ENCODE results near the gene SLC37A1. TPM values are rescaled to one million over a fixed set of nuclear protein-coding genes. Genes with fewer than 3 reads are reported as not detected.

Gene SLC37A1
- total RNA-seq, 4 donors from 2014 or later: 66.0 to 249 (median 195) TPM

GRCh38 chr21:42489991-42490390 lies 23.7 kb upstream of the SLC37A1 start:
- H3K9me3 ChIP-seq: no peaks in the 10 kb centered on the region
- no peak overlapping the region for H3K4me3 ChIP-seq
- H3K36me3 ChIP-seq: no peaks in the 10 kb centered on the region
- TF ChIP-seq CTCF (IDR thresholded peaks at IDR 0.05) (no peak), POLR2A (IDR thresholded peaks at IDR 0.05) (no peak)
- H3K27ac ChIP-seq: peak overlapping the region in 2 of 4 donors; percentile 57 to 81
- peak in 1 of 3 donors; percentile 40 for DNase-seq
- H3K27me3 ChIP-seq: no peaks in the 10 kb centered on the region
- H3K4me1 ChIP-seq: peaks cover 0 to 7% (median 0%) of the 10 kb centered on the region in 4 donors

GRCh38 chr21:42490720-42491119 lies 22.9 kb upstream of the SLC37A1 start:
- Histone ChIP-seq H3K4me3 (no peak overlapping the region), H3K9me3 (no peaks in the 10 kb centered on the region), H3K27me3 (no peaks in the 10 kb centered on the region), H3K27ac (peak overlapping the region in 3 of 4 donors; percentile 23 to 81 (median 78)), H3K4me1 (peaks cover 0 to 7% (median 0%) of the 10 kb centered on the region in 4 donors), H3K36me3 (no peaks in the 10 kb centered on the region)
- TF ChIP-seq CTCF (IDR thresholded peaks at IDR 0.05) (no peak), POLR2A (IDR thresholded peaks at IDR 0.05) (no peak)
- peak in 2 of 3 donors; percentile 64 to 82 for DNase-seq

DNA sequence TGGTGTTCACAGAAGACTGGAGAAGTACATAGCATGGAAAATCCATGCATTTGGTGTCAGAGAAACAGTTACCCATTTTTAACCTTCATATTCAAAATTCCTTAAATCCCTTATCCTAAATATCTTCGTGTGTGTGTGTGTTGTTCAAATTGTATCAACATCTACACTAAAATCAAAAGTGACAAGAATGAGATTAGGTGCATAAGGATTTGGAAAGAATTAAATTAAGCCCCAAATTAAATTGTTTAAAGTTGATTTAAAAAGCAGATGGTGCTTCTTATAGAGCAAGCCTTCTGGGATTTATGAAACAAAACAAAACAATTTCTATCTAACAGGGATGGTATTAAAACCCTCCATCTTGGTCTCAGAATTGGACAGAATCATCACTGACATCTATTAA lies 22.3 kb upstream of the SLC37A1 start:
- no peak for TF ChIP-seq POLR2A (IDR thresholded peaks at IDR 0.05)
- no peak for TF ChIP-seq CTCF (IDR thresholded peaks at IDR 0.05)
- Histone ChIP-seq H3K27me3 (no peaks in the 10 kb centered on the region), H3K27ac (peak overlapping the region in 3 of 4 donors; percentile 23 to 81 (median 78)), H3K9me3 (no peaks in the 10 kb centered on the region), H3K4me3 (no peak overlapping the region), H3K36me3 (no peaks in the 10 kb centered on the region), H3K4me1 (peaks cover 0 to 7% (median 0%) of the 10 kb centered on the region in 4 donors)
- DNase-seq: no peak

- H3K36me3 ChIP-seq: no peaks in the 10 kb centered on the region
- no peaks in the 10 kb centered on the region for H3K27me3 ChIP-seq
- TF ChIP-seq POLR2A (IDR thresholded peaks at IDR 0.05) (no peak), CTCF (IDR thresholded peaks at IDR 0.05) (no peak)
- peaks cover 0 to 13% (median 0%) of the 10 kb centered on the region in 4 donors for H3K4me1 ChIP-seq
- peak overlapping the region in 2 of 4 donors; percentile 79 to 82 for H3K27ac ChIP-seq
- no peak for DNase-seq
- no peaks in the 10 kb centered on the region for H3K9me3 ChIP-seq
- H3K4me3 ChIP-seq: no peak overlapping the region
Measured at GRCh38 chr21:42492201-42492600, 21.5 kb upstream of the SLC37A1 start.

DNA sequence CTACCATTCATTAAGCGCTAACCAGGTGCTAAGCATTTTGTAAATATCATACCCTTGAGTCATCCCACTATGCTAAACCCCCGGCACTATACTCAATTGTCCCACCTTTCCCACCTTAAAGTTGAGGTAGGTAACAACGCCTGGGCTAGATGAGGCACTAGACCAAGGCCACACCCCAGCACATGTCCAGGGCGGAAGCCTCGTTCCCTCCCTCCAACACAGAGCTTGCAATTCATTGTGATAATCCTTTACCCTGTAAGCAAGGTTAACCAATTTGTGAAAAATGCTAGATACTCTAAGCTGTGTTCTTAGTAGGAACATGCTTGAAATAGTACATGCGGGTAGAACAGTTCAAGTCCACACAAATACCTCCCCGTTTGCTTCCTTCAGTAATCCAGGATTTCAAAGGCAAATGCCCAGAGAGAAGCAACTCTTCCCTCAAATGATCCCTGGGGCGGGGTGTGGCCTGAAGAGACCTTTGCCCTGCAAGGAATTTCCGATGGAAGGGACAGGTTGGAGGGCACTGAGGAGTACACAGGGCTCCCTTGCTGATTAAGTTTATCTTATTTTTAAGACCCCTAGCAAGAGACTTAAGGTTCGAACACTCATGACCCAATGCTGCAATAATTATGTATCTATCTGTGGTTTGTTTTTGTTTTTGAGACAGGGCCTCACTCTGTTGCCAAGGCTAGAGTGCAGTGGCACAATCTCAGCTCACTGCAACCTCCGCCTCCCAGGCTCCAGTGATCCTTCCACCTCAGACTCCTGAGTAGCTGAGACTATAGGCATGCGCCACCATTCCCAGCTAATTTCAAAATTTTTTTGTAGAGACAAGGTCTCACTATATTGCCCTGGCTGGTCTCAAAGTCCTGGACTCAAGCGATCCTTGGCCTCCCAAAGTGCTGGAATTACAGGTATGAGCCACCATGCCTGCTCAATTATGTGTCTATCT lies 20.3 kb upstream of the SLC37A1 start:
- Histone ChIP-seq H3K27ac (peak overlapping the region in 3 of 4 donors; percentile 45 to 82 (median 79)), H3K9me3 (no peaks in the 10 kb centered on the region), H3K4me1 (peaks cover 0 to 13% (median 0%) of the 10 kb centered on the region in 4 donors), H3K36me3 (no peaks in the 10 kb centered on the region), H3K4me3 (no peak overlapping the region), H3K27me3 (no peaks in the 10 kb centered on the region)
- peak in 2 of 3 donors; percentile 81 to 88 for DNase-seq
- TF ChIP-seq POLR2A (IDR thresholded peaks at IDR 0.05) (no peak), CTCF (IDR thresholded peaks at IDR 0.05) (no peak)
